Fibroblast of villous mesenchyme (primary cell): ENCODE measurements around the gene PRUNE1. TPM values are rescaled to one million over a fixed set of nuclear protein-coding genes. Genes with fewer than 3 reads are reported as not detected.
A peak's percentile ranks its signal among the peaks of the same experiment; 100 is the strongest.

Experiments used
- DNase-seq: peaks from one replicate; pipeline ENCODE4 v3.0.0-alpha.2; 2010; ENCODE audit warnings: low read depth
- H3K4me3 ChIP-seq: 2 replicates; pipeline ENCODE4 v1.5.1; 2011; ENCODE audit warnings: low read depth, mild to moderate bottlenecking, low read length
- CTCF ChIP-seq: IDR thresholded peaks from 2 replicates; pipeline ENCODE4 v1.5.1; 2012; ENCODE audit warnings: low read depth, mild to moderate bottlenecking, low read length; ENCODE audit not compliant: insufficient read depth
- small RNA-seq: library from RNA; depleted of rRNA; stranded (forward); fragments of <200 nt; gene quantifications from one replicate; pipeline ENCODE3, GENCODE V24; 2012
- total RNA-seq: library from RNA; depleted of rRNA; stranded (reverse); fragments of >200 nt; gene quantifications from 2 replicates; pipeline ENCODE4 v1.2.3, GENCODE V29; 2012

The PRUNE1 gene
- total RNA-seq, 1 donor, result 12.1 TPM

GRCh38 chr1:151072224-151072623 lies 64.0 kb downstream of the PRUNE1 start:
- peak; percentile 9 for TF ChIP-seq CTCF
- DNase-seq, result no peak
- H3K4me3 ChIP-seq, result no peak overlapping the region

Small RNA genes within 50 kb of the gene (small RNA-seq; reads per million reads assigned to genes)
- 0.66 reads per million for gene RNU6-884P

Other genes with a start within 250 kb of the PRUNE1 start
- 4.7 and 7.4 TPM in 2 replicates for gene CTSS, start 242.7 kb upstream of the PRUNE1 start, total RNA-seq
- gene CTSK, start 200.2 kb upstream of the PRUNE1 start, total RNA-seq, result 137 and 139 TPM in 2 replicates
- gene ARNT, start 131.8 kb upstream of the PRUNE1 start, total RNA-seq, result 44.1 and 46.6 TPM in 2 replicates
- gene CTXND2, start 121.3 kb upstream of the PRUNE1 start, total RNA-seq, result not detected in 2 replicates
- 26.1 and 34.1 TPM in 2 replicates for gene SETDB1, start 82.1 kb upstream of the PRUNE1 start, total RNA-seq
- gene CERS2, start 33.6 kb upstream of the PRUNE1 start, total RNA-seq, result 89.9 and 142 TPM in 2 replicates
- 0.32 and 0.86 TPM in 2 replicates for gene ANXA9, start 26.2 kb upstream of the PRUNE1 start, total RNA-seq
- gene MINDY1, start 1.5 kb upstream of the PRUNE1 start, total RNA-seq, result 10.8 and 11.0 TPM in 2 replicates
- gene BNIPL, start 28.1 kb downstream of the PRUNE1 start, total RNA-seq, result under 0.01 TPM in 2 replicates
- 2.6 and 3.0 TPM in 2 replicates for gene C1orf56, start 39.3 kb downstream of the PRUNE1 start, total RNA-seq
- gene CDC42SE1, start 51.2 kb downstream of the PRUNE1 start, total RNA-seq, result 47.0 and 68.2 TPM in 2 replicates
- gene MLLT11, start 51.9 kb downstream of the PRUNE1 start, total RNA-seq, result 8.1 and 9.1 TPM in 2 replicates
- 7.1 and 9.5 TPM in 2 replicates for gene GABPB2, start 62.3 kb downstream of the PRUNE1 start, total RNA-seq
- 0.86 and 1.3 TPM in 2 replicates for gene SEMA6C, start 138.2 kb downstream of the PRUNE1 start, total RNA-seq
- gene TNFAIP8L2, start 148.2 kb downstream of the PRUNE1 start, total RNA-seq, result not detected in 2 replicates
- 10.0 and 11.7 TPM in 2 replicates for gene LYSMD1, start 157.5 kb downstream of the PRUNE1 start, total RNA-seq
- gene SCNM1, start 157.7 kb downstream of the PRUNE1 start, total RNA-seq, result 23.7 and 31.2 TPM in 2 replicates
- not detected in 2 replicates for gene TMOD4, start 167.5 kb downstream of the PRUNE1 start, total RNA-seq
- 40.3 and 44.0 TPM in 2 replicates for gene VPS72, start 181.7 kb downstream of the PRUNE1 start, total RNA-seq
- 78.3 and 131 TPM in 2 replicates for gene PIP5K1A, start 190.1 kb downstream of the PRUNE1 start, total RNA-seq
- gene PSMD4, start 246.3 kb downstream of the PRUNE1 start, total RNA-seq, result 135 and 139 TPM in 2 replicates